Right cardiac atrium (tissue), 5 donors: ENCODE results near the gene DZIP1. TPM values are rescaled to one million over a fixed set of nuclear protein-coding genes. Genes with fewer than 3 reads are reported as not detected.
A peak's percentile ranks its signal among the peaks of the same experiment; 100 is the strongest.

Experiments
- ATAC-seq, 2 donors: fragments of 200-7000 bp; cut with Tn5 transposase; one replicate each; pipeline versions ENCODE4 v1.8.0 to v1.9.1; 2020; ENCODE audit warnings: moderate library complexity in 2 of 2, mild to moderate bottlenecking in 1 of 2
- DNase-seq, 3 donors: peaks; one replicate each; pipeline ENCODE4 v3.0.0-alpha.2; 2020
- H3K27ac ChIP-seq: one replicate; pipeline ENCODE4 v1.5.1; 2013; ENCODE audit warnings: mild to moderate bottlenecking, low read length, control low read depth, moderate library complexity
- H3K27me3 ChIP-seq: one replicate; pipeline ENCODE4 v1.6.1; 2013; ENCODE audit not compliant: control insufficient read depth, insufficient read depth
- H3K4me1 ChIP-seq: one replicate; pipeline ENCODE4 v1.6.1; 2013; ENCODE audit warnings: low read length; ENCODE audit not compliant: control insufficient read depth, insufficient read depth
- H3K4me3 ChIP-seq: one replicate; pipeline ENCODE4 v1.5.1; 2013; ENCODE audit warnings: low read length, control low read depth
- H3K9me3 ChIP-seq: one replicate; pipeline ENCODE4 v1.6.1; 2013; ENCODE audit warnings: low read length; ENCODE audit not compliant: control insufficient read depth
- WGBS: extraction: QIAGEN DNeasy Blood & Tissue Kit; methylation state at CpG from one replicate; pipeline ENCODE4 v1.1.7; 2013; 5-methylcytosine and 5-hydroxymethylcytosine counted together
- intact Hi-C, 4 donors: fragments of 100-400 bp; cut with DNase I; formaldehyde crosslinking; loops; one replicate each; pipeline versions ENCODE4 v1.11.0 to v1.14.0; 2022 to 2023
- polyA plus RNA-seq: library from polyadenylated mRNA; stranded (reverse); fragments of 200-250 nt; gene quantifications from one replicate; pipeline ENCODE4 v1.2.3, GENCODE V29; 2013
- total RNA-seq, 4 donors: library from RNA; stranded (reverse); fragmentation: NEBNext Ultra II Directional; extraction: Animal tissue kit (Norgen Biotek cat#: 25700); gene quantifications; one replicate each; pipeline ENCODE4 v1.2.1, GENCODE V29; 2021
- donor health status: healthy with polysubstance abuse.
- donor health status: DM: no; HTN: yes; CAD: no.
- donor health status: DM: no; HTN: no; CAD: no.
- donor health status: DM: no; HTN: yes; CAD: no; lungs with severe emphysema.
- donor health status: DM: yes; HTN: yes; CAD: no.

Gene DZIP1
- total and polyA plus RNA-seq, 5 donors = 3.4 to 6.9 (median 6.3) TPM

DNA sequence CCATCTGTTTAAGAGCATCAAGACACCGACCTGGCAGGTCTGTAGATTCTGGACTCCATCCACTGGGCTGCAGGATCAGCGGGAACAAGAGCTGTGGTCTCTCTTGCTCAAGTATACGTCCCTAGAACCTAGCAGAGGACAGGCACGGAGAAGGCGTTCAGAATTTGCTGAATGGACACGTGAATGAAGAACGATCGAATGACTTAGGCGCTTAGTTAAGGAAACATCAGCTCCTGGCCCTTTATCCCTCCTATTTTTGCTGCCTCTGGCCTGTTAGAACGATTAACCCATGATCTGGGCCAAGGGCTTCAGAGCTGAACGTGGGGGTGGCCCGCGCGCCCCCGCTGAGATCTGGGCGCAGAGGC lies 953 bp downstream of the DZIP1 start:
- no peak overlapping the region for H3K27ac ChIP-seq
- ATAC-seq (no peak), DNase-seq (no peak)
- no peaks in the 10 kb centered on the region for H3K27me3 ChIP-seq
- peak overlapping the region; percentile 74 for H3K4me3 ChIP-seq
- 10% methylated on average over 16 of the region's 16 CpGs for WGBS
- intact Hi-C loops = no loop called here
- H3K9me3 ChIP-seq = no peaks in the 10 kb centered on the region
- no peaks in the 10 kb centered on the region for H3K4me1 ChIP-seq

DNA sequence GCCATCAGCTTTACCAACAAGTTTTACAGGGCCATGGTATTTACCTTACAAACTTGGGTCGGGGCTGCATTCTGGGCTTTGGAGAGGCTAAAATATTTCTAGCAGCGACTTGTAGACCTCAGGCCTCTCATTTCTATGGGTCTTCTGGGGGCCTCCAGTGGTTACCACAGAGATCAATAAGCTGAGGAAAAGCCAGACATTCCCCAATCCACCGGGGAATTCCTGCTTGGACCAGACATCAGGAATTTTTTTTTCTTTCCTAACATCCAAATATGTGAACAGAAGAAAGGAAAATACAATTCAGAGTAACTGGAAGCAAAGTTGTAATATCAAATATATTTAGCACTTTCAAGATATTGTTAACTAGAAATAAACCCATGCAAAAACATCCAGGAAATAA lies 1.5 kb downstream of the DZIP1 start:
- ATAC-seq = no peak
- intact Hi-C loops = no loop called here
- no peak for DNase-seq
- 65% methylated on average over 3 of the region's 3 CpGs for WGBS
- Histone ChIP-seq H3K4me1 (no peaks in the 10 kb centered on the region), H3K27ac (no peak overlapping the region), H3K4me3 (no peak overlapping the region), H3K9me3 (no peaks in the 10 kb centered on the region), H3K27me3 (no peaks in the 10 kb centered on the region)

DNA sequence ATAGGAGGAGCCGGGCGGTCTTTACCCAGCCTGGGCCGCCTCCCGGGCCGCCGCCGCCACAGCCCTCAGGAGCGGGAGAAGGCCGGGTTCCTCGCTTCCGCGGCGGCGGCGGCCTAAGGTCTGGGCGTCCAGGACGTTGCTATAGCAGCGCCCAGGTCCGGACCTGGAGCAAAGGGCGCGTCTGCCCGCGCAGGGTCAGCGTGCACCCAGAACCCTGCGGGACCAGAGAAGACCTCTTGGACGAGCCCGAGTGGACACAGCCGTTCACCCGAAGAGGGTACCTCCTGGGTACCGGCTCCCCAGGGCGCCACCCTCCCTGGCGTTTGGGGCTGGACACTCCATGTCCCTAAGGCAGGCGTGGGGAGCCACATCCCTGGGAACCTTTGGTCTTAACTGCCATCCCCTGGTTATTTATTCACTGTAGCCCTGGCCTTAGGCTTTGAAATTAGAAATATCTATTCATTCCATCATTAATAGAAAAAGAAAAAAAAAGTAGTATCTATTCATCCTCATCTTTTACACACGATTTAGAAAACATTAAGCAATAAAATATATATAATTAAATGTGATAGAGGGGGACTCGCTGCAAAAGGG lies 2.4 kb downstream of the DZIP1 start:
- no peak overlapping the region for H3K27ac ChIP-seq
- no peaks in the 10 kb centered on the region for H3K27me3 ChIP-seq
- peak in 2 of 3 donors; percentile 34 to 78 for DNase-seq
- H3K9me3 ChIP-seq = no peaks in the 10 kb centered on the region
- intact Hi-C loops = no loop called here
- WGBS = 10% methylated on average over 35 of the region's 35 CpGs
- no peaks in the 10 kb centered on the region for H3K4me1 ChIP-seq
- ATAC-seq = peak; percentile 78 to 79
- H3K4me3 ChIP-seq = peak overlapping the region; percentile 52

DNA sequence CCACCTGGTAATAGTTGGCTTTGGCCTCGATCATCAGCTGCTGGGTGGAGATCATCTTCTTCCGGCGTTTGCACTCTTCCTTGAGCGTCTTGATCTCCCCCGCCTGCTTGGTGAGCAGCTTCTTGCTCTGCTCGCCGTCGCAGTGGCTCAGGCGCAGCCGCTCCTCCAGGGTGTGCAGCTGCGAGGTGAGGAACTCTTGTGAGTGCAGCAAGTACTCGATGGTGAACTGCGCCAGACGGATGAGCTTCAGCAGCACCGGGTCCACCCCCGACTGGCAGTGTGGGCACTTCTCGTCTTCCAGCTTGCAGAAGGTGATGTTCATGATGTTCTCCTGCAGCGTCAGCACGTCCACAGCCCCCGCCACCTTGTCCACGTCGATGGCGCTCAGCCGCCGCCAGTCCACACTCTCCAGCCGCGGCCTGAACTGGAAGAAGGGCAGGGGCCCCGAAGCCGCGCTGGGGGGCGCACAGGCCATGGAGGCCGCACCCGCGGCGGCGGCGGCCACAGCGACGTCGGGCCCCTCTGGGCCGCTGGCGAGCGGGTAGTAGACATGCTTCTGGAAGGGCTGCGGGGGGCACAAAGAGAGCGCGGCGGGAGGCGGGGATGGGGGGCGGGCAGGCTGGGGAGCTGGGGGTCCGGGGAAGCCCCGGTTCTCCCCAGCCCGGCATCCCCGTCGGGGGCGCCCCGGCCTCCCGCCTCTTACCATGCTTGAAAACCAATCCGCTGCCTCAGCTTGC lies 3.0 kb downstream of the DZIP1 start:
- H3K9me3 ChIP-seq = no peaks in the 10 kb centered on the region
- peak; percentile 6 for ATAC-seq
- intact Hi-C loops = no loop called here
- WGBS = 25% methylated on average over 58 of the region's 58 CpGs
- peak; percentile 19 to 71 (median 45) for DNase-seq
- H3K27me3 ChIP-seq = no peaks in the 10 kb centered on the region
- peak overlapping the region; percentile 52 for H3K4me3 ChIP-seq
- H3K4me1 ChIP-seq = no peaks in the 10 kb centered on the region
- no peak overlapping the region for H3K27ac ChIP-seq

DNA sequence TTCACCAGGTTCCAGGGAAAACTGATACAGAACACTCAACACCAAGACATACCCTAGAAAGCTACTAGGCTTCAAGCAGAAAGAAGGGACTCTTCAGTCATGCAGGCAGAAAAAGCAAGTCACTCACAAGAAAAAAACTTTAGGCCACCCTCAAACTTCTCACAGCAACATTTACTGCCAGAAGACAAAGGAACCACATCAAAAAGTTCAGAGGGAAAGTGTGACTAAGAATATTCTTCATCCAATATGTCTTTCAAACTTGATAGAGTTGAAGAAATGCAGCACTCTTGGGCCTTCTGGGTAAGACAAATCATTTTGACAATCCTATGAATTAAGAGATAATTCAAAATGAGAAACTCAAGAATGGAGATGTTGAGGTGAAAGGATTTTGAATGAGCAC lies 7.7 kb downstream of the DZIP1 start:
- Histone ChIP-seq H3K4me1 (no peaks in the 10 kb centered on the region), H3K4me3 (no peak overlapping the region), H3K27ac (no peak overlapping the region), H3K27me3 (no peaks in the 10 kb centered on the region), H3K9me3 (no peaks in the 10 kb centered on the region)
- intact Hi-C loops = no loop called here
- ATAC-seq (no peak), DNase-seq (no peak)

DNA sequence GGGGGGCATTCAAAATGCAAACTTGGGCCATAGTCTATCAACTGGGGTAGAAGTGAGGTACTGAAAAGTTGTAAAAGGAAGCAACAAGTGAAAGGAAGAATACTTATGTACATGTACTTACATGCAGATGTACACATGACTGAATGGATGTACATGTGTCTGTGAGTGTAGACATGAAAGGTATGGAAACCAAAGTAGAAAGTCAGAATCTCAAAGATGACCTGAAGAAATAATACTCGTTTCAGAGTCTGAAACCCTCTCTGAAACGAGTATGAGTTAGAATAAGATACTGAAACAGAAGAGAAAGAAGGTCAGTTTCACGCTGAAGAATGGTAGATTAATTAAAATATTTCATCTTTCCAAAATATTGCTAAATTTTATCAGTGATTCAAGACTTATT lies 13.9 kb downstream of the DZIP1 start:
- no peaks in the 10 kb centered on the region for H3K27me3 ChIP-seq
- 88% methylated on average over 3 of the region's 3 CpGs for WGBS
- H3K27ac ChIP-seq = no peak overlapping the region
- no peak for ATAC-seq
- no peak overlapping the region for H3K4me3 ChIP-seq
- H3K4me1 ChIP-seq = no peaks in the 10 kb centered on the region
- H3K9me3 ChIP-seq = no peaks in the 10 kb centered on the region
- intact Hi-C loops = no loop called here
- DNase-seq = no peak

DNA sequence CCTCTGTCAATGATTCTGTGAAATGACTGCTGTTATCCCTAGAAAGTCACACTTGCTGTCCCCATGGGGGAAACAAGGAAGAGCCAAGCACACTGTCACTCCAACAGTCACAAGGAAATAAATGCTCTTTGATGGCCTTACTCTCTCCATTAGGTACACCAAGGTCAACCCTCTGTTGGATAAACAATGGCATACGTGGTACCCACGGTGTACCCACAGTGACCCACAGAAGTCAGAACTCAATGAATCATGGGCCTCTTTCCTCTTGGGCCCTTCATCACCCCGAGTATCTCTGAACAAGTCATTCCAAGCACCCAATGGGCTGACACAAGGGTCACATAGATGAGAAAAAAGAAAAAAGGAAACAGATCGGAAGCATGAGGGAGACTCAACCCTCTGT lies 15.4 kb downstream of the DZIP1 start:
- ATAC-seq (no peak), DNase-seq (no peak)
- no peaks in the 10 kb centered on the region for H3K4me1 ChIP-seq
- H3K9me3 ChIP-seq = no peaks in the 10 kb centered on the region
- H3K27ac ChIP-seq = no peak overlapping the region
- 92% methylated on average over 4 of the region's 4 CpGs for WGBS
- H3K4me3 ChIP-seq = no peak overlapping the region
- no peaks in the 10 kb centered on the region for H3K27me3 ChIP-seq
- intact Hi-C loops = loop anchor here in 3 of 4 donors (5.0 to 10.0 kb wide), 2 partner anchors 203 to 206 kb away; no protein-coding TSS in a partner anchor

DNA sequence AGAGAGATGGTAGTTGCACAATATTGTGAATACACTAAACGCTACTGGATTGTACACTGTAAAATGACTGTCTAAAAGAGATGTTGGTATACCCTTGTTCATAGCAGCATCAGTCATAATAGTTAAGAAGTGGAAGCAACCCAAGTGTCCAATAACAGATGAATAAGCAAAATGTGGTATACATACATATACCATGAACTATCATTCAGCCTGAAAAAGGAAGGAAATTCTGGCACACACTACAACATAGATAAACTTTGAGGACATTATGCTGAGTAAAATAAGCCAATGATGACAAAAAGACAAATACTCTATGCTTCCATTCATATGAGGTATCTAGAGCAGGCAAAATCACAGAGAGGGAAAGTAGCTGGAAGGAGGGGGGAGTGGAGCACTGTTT lies 16.0 kb downstream of the DZIP1 start:
- Histone ChIP-seq H3K4me3 (no peak overlapping the region), H3K4me1 (no peaks in the 10 kb centered on the region), H3K9me3 (no peaks in the 10 kb centered on the region), H3K27ac (no peak overlapping the region), H3K27me3 (no peaks in the 10 kb centered on the region)
- DNase-seq (no peak), ATAC-seq (no peak)
- intact Hi-C loops = loop anchor here in 3 of 4 donors (5.0 to 10.0 kb wide), 2 partner anchors 204 to 206 kb away; no protein-coding TSS in a partner anchor
- WGBS = 92% methylated on average over 1 of the region's 1 CpG

DNA sequence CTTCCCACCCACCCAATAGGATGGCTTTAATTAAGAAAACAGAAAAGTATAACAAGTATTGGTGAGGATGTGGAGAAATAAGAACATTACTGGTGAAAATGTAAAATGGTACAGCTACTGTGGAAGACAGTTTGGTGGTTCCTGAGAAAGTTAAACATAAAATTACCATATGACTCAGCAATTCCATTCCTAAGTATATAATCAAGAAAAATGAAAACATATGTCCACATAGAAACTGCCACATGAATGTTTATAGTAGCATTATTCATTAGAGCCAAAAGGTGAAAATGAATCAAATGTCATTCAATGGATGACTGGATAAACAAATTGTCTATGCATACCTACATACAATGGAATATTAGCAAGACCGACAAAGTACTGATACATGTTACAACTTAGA lies 16.9 kb downstream of the DZIP1 start:
- intact Hi-C loops = loop anchor here in 3 of 4 donors (5.0 to 10.0 kb wide), 2 partner anchors 205 to 207 kb away; no protein-coding TSS in a partner anchor
- ATAC-seq = no peak
- Histone ChIP-seq H3K4me1 (no peaks in the 10 kb centered on the region), H3K9me3 (no peaks in the 10 kb centered on the region), H3K27me3 (no peaks in the 10 kb centered on the region), H3K27ac (no peak overlapping the region), H3K4me3 (no peak overlapping the region)
- DNase-seq = no peak
- WGBS = 96% methylated on average over 1 of the region's 1 CpG

DNA sequence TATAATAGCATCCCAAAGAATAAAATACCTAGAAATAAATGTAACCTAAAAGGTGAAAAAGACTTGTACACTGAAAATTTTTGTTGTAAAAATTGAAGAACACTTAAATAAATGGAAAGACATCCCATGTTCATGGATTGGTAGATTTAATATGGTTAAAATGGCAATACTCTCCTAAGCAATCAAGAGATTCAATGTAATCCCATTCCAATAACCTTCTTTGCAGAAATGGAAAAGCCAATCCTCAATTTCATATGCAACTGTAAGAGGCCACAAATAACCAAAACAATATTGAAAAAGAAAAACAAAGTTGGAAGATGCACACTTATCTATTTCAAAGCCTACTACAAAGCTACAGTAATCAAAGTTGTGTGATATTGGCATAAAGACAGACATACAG lies 17.7 kb downstream of the DZIP1 start:
- Histone ChIP-seq H3K27me3 (no peaks in the 10 kb centered on the region), H3K4me3 (no peak overlapping the region), H3K9me3 (no peaks in the 10 kb centered on the region), H3K27ac (no peak overlapping the region), H3K4me1 (no peaks in the 10 kb centered on the region)
- intact Hi-C loops = loop anchor here in 3 of 4 donors (5.0 to 10.0 kb wide), 2 partner anchors 206 to 208 kb away; no protein-coding TSS in a partner anchor
- ATAC-seq (no peak), DNase-seq (no peak)

DNA sequence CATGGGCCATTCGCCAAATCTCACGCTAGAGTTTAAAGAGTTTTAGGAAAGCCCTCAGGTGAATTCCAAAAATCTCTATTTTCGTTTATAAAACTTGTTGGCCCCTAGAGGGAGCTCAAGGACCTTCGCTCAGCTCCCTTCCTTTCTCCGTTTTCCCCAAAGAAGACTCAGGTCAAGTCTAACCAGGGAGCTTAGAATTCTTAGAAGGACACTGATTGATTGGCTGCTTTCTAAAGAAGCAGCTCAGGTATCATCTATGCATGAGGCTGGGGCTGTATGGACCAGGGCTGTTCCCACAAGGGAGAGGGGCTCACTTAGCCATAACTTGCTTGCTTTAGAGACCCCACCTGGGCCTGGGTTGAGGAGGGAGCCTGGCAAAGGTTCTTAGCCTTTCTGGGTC lies 20.5 kb downstream of the DZIP1 start:
- H3K9me3 ChIP-seq = no peaks in the 10 kb centered on the region
- no peak overlapping the region for H3K27ac ChIP-seq
- ATAC-seq (peak; percentile 34 to 64), DNase-seq (no peak)
- intact Hi-C loops = loop anchor here in 1 of 4 donors (10.0 kb wide), 1 partner anchor 211 kb away; no protein-coding TSS in a partner anchor
- 26% methylated on average over 5 of the region's 5 CpGs for WGBS
- H3K4me1 ChIP-seq = no peaks in the 10 kb centered on the region
- H3K27me3 ChIP-seq = no peaks in the 10 kb centered on the region
- H3K4me3 ChIP-seq = no peak overlapping the region
